Measurements from ENCODE around the gene SLCO2A1.

SLCO2A1 gene

DNA sequence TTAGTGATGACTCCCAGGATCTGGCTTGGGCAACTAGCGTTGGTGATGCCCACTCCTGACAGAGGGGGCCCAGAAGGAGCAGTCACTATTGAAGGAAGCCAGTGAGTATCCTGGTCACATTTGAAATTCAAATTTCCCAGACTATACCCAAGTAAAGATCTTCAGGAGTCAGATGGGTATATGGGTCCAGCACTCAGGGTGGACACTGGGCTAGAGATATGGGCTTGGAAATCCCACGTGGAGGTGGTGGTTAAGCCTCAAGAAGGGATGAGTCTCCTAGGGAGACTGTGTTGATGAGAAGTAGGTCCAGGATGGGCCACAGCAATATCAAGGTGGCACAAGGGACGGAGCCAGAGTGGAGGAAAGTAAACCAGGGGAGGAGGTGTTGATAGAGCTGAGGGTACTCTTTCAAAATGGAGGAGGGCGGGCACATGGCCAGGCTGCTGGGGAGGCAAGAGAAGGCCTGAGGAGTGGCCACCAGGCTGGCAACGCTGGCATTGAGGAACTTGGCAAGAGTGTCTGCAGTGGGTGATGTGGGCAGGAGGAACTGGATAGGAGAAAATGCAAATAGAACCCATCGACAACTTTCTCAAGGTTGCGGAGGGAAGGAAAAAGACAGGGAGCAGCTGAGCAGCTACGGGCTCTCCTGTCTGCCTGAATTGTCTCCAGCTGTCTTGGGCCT is 3.7 kb upstream of the SLCO2A1 start:
- DNase-seq: no peak

DNA sequence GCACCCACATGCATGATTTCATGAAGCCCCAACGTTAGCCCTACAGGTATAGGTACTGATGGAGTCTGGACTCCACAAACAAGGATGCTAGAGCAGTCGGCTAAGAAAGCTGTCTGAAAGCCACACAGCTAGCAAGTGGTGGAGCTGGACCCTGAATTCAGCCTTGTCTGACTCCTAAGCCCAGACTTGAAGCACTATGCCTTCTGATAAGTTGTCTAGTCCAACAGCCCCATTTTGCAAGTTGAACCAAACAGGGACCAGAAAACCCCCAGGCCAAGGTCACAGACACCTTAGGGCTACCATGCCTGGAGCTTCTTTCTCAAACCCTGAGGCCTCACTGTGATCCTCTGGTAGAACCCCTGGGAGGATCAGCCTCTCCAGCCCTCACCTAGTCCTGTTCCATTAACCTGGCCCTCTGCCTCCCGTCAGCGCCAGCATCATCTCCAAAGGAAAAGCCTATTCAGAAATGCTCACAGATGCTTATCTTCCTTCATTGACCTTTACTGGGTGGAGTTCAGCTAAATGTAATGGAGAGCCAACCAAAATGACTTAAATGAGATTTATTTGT is 1.7 kb upstream of the SLCO2A1 start:
- no peak for DNase-seq

DNA sequence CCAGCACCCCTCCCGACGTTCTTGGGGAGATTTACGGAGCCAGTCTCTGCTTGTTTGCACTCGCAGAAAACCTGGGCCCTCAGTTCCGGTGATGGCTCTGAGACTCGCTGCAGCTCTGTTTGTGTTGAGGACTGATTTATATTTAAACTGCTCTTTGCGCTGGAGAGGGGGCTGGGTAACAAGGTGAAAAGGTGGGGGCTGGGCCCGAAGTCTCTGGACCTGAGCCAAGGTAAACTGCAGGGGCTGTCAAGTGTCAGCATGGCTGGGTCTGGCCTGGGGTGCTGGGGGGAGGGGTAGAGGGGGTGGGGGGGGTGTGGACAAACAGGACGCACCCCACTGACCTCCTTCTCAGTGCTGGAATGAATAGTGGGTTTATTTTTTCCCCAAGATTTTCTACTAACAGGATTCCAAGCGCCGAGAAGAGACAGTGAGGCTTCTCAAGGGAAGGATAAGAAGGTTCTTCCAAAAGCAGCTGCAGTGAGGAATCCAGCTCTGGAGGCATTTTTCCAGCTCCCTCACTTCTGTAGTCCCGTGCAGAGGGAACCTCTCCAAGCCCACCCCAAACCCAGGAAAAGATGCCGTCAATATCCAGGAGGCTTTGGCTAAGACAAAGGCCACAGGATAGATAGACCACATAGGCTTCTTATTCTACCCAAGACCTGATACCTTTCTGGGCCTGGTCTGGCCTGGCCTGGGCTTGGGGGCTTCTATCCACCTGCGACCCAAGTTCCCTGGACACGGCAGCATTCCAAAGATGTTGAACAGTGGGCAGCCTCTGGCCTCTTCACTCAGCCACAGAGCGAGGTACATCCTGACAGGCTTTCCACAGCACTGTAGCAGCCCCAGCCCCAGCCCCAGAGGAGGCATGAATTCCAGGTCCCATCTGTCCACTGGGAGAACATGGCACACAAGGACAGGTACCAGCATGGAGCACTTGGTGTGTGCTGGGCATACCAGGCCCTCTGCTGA is 938 bp upstream of the SLCO2A1 start:
- peak; percentile 53 for DNase-seq

DNA sequence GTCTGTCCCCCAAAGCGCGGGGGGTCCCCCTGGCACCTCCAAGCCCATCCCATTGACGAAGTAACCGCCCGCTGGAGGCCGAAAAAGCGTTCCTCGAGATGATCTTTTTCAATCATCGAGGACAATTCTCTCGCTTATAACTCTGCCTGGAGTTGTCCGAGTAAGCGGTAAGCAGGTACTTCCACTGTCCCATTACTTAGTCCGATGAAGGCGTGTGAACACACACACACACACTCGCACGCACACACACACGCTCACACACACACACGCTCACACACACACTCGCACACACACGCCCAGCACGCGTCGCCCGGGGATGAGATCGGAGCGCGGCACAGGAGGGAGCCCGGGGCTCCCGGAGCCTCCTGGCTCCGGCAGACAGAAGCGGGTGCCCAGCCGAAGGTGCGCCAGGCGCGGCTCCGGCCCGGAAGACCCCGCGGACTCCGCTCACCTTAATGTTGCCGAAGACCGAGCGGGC is 430 bp downstream of the SLCO2A1 start:
- peak; percentile 64 for DNase-seq

DNA sequence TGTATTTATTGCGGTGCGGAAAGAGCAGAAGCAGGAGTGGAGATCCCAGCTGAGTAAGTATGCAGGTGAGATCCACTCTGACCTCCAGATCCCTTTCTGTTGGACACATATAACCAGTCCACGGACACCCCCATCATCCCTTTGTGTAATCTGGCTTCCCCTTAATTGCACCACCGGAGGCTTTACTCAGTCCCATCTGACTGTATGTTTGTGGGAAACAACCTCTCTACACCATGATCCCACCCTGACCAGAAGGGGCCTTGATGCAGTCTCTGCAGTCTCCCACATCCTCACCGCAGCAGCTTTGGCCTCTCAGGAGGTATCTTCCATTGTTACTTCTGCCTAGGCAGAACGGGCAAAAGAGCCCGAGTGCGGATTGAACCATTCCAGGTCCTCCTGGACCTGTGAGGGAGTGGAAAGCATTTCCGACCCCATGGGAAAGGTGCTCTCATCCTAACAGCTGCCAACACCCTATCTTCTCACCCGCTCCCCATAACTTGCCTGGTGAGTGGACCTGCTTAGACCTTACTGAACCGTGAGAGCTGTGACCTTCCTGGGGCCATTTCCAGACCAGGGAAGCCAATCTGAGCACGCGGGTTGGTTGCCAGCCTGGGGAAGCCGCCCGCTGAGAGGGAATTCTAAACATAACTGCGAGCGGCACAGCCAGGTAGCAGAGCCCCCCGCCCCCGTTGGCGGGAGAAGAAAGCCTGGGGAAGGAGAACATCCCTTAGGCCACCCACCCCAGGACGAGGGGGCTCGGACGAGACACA is 1.1 kb downstream of the SLCO2A1 start:
- DNase-seq: no peak

DNA sequence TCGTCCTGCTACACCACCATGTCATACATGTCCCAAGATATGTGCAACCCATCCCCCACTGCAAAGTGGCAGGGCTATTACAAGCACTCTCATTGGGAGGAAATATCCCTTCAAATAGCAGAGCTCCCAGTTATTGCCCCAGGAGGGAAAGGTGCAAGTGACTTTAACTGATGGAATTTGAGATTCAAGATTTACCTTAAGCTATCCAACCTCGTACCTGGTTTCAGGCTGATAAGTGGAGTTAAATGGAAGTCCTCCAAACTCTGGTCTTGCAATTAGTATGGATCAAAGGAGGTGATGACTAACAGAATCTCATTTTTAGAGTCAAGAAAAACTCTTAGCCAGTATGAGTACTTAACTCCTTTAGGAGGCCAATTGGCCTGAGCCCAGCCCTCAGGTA is 2.1 kb downstream of the SLCO2A1 start:
- DNase-seq: no peak

DNA sequence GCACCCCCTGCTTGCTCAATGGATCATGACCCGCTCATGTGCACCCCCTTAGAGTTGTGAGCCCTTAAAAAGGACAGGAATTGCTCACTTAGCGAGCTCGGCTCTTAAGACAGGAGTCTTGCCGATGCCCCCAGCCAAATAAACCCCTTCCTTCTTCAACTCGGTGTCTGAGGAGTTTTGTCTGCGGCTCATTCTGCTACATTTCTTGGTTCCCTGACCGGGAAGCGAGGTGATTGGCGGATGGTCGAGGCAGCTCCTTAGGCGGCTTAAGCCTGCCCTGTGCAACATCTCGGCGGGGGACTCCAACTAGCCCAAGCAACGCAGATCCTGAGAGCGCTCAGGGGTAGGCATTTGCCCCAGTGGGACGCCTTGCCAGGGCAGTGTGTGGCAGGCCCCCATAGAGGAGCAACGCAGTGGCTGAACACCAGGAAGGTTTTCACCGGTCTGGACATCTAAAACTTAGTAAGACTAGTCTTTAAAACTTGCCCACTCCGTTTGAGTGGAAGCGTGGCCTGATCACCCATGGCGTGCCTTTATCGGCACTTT is 9.5 kb downstream of the SLCO2A1 start:
- DNase-seq: no peak

DNA sequence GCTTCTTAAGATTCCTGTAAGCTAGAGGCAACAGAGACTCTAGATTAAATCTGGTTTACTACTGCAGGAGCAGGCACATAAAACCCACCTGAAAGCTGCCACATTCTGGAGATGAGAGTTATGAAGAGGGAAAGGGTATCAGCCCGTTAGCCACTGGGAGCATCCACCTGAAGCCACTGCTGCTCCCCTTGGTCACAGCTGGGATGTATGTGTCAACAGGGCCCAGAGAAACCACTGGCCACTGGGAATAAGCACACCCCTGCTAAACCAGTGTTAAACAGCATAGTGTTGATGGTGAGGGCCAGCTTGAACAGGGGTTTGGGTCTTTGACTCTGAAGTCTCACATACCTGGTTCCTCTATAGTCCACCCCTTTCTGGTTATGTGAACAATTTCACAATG is 10.9 kb downstream of the SLCO2A1 start:
- DNase-seq: no peak

DNA sequence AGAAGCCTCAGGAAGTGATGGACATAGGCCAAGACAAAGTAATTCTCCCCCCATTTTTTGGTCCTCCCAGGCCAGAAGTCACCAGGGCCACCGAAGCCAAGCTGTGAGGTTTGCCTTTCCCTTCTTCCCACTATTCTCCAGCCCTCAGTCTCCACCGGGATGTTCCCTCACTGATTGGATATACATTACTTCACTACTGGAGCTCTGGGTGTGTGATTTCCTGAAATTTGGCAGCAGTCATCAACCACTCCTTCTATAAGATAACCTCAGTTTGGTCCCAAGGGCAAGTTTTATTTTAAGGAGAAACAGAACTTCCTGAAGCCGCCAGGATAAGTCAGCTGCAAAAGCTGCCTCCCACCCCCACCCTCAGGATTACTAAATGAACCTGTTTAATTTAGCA is 11.3 kb downstream of the SLCO2A1 start:
- DNase-seq: no peak

DNA sequence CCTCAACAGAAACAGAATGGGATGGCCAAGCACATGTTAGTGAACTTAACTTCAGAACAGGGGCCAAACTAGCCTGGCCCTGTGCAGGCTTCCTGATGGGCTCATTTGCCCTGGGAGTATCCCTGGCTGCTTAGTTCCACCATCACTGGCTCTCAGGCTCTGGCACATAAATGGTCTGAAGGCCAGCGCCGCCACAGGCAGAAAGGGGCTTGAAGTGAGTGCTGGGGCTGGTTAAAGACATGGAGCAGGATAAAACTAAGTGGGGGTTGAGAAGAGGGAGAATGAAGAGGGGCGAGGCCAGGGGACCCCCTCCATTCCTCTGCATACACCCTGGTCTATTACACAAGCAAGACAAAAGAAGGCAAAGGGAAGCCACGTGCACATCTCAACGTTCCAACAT is 12.2 kb downstream of the SLCO2A1 start:
- no peak for DNase-seq

DNA sequence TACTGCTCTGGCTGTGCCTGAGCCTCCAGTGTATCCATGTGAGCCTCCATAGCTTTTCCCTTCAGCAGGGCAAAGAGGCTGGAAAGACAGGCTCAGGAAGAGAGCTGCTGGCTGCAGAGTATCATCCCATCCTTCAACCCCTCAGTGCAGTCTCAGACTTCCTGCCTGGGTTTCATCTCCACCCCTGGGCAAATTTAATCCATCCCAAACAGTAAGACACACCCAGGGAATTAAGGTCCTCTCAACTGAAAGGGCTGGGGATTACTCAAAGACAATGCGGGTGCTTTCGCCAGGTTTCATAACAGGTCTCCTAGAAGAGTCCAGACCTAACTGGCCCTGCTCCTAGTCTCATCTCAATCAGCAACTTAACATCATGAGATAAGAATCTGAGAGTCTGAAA is 15.5 kb downstream of the SLCO2A1 start:
- no peak for DNase-seq

DNA sequence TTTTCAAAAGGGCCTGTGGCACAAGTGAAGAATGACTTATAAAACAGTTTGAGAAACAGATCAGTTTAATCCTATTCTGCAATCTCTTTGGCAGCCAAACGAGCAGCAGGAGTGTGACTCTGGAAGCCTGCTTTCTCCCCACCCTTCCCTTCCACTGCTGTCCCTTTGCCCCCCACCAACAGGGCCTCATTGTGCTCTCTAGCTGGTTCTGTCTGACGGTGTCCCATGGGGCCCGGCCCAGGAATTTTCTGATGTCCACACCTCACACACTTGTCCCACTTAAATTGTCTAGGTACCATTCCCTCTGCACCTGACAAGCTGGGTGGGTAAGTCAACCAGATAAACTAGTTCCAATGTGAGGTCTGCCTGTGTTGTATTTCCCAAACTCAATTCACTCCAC is 16.4 kb downstream of the SLCO2A1 start:
- DNase-seq: no peak

DNA sequence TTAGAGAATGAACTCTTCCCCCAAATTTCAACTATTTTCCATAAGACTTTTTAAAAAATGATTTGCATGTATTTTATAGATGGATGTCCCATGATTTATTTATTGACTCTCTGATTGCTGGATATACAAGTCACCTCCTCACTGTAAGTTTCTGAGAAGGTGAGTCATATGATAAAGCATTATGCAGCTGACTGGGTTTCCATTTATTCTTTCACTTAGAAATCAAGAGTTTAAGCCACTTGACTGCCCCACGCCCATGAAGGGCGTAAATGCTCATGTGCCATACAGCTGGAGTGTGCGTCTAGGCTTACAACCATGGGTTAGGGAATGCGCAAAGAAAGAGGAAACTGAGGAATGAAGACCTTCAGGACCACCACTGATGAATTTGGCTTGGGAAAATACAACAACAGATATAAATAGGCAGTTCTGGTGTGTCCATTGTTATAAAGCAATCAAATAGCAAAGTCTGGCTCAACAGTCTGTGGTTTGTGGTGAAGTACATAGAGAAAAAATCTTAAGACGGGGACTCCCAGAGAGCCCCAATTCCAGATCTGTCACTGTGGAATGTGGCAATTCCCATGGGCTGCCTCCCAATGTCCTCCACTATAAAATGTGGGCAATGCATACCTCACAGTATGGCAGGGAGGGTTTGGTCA is 20.3 kb downstream of the SLCO2A1 start:
- no peak for DNase-seq

DNA sequence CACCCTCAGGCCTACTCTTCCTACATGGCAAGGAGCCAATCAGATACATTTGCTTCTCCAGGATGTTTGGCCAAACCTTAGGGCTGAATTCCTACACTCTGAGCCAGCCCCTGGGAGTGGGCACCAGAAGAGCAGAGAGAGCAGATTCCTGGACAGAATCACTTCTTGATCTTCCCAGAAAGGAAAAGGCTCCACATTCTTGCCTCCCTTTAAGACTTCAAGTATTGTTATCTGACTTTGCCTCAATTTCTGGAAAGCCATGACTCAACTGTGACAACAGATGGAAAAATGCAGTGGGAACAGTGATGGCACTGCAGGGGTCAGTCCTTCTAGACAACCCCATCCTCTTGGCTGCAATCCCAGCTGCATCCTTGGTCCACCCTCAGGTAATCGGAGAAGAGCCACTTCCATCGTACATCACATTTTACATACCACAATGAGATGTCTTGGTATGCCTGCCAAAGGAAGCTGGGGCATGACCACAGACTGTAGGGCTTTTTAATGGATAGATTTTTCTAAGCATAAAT is 21.0 kb downstream of the SLCO2A1 start:
- no peak for DNase-seq

DNA sequence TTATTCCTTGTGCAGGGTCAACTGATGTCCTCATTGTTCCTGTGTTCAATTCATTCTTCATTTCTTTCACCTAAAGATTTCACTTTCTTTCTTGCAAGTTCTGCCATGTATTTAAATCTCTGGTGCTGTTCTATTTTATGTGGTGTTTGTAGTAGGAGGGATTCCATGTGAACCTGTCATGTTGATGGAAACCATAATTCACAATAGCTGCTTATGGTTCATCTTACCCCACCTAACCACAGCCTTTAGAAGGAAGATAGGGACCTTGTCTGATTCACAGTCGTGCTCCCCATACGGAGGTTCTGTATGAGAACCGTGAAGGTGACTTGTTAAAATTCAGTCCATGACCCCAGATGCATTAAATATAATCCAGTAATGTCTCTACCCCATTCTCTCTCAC is 21.9 kb downstream of the SLCO2A1 start:
- DNase-seq: no peak

DNA sequence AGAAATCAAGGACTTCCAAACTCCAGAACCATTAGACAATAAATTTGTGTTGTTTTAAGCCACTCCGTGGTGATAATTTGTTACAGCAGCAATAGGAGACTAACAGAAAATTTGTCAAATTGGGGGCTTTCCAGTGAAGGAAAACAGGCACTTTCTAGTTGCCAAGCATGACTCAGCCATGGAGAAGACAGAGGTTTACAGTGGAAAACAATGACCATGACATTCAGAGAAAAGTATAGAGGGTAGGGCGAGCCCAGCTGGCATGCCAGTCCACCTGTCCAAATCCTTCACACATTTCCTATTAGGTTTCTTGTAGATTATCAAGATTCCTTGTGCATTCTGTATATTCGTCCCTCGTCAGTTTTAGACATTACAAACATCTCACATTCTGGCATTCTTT is 24.9 kb downstream of the SLCO2A1 start:
- DNase-seq: no peak

DNA sequence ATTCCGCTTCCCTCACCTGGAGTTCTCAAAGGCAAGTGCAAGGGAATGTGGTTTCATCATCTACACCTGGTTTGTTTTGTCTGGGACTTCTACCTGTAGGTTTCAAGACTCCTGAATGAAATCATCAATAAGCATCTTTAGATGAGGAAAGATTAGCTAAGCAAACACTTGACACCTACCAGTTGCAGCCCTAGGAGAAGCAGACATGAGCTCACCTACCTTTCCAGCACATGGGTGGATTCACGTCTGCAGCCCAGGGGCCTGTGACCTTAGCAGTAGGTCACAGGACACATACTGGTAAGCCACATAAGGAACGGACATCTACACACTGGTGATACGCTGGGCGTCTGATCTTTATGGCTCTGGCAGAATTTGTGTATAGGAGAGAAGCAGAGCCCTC is 26.7 kb downstream of the SLCO2A1 start:
- DNase-seq: no peak

DNA sequence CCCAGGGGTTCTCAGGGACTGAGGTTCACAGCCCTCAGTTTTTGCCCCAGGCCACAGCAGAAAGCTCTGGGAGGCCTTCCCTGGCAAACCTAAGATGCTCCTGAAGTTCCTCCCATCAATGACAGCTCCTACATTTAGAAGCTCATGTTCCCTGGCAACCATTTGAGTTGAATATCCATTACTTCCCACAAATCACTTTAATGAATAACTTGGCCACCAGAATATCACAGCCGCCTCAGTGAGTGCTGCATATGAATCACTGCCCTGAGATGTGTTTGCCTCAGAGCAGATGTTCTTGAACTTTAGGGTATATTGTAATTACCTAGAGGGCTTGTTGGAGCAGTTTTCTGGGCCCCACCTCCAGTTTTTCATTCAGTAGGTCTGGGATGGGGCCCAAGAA is 27.4 kb downstream of the SLCO2A1 start:
- no peak for DNase-seq

DNA sequence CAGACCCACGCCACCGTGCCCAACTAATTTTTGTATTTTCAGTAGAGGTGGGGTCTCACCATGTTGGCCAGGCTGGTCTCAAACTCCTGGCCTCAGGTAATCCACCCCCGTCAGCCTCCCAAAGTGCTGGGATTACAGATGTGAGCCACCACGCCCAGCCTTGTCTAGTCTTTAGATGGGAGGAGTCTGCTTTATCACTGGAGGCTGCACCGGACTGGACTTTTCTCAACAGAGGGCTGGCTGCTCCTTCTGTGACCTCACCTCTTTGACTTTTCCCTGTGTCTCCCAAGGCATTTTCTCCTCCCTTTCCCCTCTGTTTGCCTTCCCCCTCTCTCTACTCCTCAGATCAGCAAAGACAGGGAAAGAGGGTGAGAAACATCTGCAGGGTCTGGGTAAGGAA is 28.5 kb downstream of the SLCO2A1 start:
- DNase-seq: no peak

DNA sequence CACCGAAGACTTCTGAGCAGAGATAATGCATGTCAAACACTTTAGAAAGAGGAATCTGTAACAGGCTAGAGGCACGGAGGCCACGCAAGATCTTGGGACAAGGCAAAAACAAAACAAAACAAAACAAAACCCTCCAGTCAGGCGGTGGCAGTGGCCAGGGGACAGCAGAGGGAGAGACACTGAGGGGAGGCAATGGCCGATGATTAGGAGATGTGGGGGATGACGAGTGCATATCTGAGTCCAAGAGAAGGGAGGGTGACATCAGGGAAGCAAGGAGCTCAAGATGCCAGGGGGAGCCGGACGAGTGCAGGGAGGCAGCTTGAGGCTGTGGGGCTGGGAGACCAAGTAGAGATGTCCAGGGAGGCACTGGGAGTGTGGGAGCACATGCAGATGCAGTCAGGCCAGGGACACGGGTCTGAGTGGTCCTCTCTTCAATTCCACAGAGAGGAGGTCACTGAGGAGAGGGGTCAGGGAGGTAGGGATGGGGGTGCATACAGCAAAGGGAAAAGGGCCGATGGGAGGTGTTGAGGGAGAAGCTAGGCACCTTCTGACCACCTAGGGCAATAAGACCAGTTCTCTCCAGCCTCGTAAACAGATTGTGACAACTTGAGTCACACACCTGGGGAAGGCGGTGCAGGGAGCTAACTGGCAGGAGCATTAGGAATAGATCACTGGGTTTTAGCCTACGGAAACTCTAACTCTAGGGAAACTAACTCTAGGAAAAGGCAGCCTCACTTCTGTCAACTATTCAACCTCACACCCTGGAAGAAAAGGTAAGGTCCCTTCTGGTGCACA is 29.6 kb downstream of the SLCO2A1 start:
- peak; percentile 38 for DNase-seq

DNA sequence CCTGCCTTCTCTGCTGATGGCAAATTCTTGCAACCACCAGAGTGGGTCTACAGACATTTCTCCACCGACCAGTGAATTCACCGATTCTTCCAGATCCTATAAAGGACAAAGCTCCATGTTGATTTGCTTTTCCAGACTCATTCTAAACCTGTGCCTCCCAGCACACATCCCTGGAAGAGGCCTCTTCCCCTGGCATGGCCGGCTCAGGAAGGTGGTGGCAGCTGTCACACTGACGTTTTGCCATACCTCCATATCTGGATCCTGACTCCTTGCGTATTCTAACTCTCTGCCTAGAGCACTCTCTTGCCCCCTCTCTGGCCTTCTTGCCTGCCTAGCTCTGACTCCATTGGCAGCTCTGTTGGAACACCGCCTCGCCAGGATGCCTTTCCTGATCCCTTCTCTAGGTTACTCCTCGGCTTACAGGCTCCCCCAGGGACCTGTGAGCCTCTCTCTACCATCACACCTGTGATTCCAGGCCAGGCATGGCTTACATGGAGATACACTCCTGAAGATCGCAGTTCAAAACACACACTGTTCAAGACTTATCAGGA is 31.0 kb downstream of the SLCO2A1 start:
- DNase-seq: peak; percentile 12
